Measurements from ENCODE around the gene COPS9.

Gene COPS9

DNA sequence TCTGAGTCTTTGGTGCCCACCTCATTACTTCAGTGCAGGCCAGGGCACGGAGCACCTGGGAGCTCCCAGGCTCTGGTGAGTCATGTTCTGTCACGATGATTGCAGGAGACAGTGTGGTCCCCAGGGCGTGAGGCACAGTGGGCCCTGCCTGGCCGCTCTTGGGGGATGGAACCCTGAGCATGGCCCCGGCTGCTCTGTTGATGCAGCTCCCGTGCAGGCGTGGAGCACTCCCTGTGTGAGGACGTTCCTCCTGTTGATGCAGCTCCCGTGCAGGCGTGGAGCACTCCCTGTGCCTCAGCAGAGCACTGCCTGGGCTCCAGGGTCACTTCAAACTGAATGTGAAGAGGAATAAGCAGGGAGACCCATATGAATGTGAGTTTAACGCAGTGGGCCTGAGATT, 30.1 kb downstream of the COPS9 start:
- DNase-seq = no peak

DNA sequence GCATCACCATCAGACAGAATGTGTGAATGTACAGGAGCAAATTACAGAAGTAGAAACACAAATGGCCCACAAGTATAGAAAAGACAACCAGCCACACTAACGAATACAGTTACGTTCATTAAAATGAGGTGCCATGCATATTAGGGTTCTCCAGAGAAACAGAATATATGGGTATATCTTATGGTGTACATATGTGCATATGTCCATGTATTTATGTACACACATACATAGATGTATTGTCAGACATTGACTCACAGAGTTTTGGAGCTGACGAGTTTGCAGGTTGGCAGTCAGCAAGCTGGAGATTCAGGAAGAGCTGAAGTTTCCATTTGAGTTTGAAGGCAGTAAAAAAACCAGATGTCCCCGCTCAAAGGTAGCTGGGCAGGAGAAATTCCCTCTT, 33.0 kb downstream of the COPS9 start:
- DNase-seq = no peak

DNA sequence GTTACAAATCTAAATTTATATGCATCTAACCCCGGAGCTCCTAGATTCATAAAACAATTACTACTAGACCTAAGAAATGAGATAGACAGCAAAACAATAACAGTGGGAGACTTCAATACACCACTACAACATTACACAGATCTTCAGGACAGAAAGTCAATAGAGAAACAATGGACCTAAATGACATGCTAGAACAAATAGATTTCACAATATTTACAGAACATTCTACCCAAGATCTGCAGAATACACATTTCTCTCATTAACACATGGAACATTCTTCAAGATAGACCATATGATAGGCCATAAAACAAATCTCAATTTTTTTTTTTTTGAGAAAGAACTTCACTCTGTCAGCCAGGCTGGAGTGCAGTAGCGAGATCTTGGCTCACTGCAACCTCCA, 37.8 kb downstream of the COPS9 start:
- DNase-seq = no peak

DNA sequence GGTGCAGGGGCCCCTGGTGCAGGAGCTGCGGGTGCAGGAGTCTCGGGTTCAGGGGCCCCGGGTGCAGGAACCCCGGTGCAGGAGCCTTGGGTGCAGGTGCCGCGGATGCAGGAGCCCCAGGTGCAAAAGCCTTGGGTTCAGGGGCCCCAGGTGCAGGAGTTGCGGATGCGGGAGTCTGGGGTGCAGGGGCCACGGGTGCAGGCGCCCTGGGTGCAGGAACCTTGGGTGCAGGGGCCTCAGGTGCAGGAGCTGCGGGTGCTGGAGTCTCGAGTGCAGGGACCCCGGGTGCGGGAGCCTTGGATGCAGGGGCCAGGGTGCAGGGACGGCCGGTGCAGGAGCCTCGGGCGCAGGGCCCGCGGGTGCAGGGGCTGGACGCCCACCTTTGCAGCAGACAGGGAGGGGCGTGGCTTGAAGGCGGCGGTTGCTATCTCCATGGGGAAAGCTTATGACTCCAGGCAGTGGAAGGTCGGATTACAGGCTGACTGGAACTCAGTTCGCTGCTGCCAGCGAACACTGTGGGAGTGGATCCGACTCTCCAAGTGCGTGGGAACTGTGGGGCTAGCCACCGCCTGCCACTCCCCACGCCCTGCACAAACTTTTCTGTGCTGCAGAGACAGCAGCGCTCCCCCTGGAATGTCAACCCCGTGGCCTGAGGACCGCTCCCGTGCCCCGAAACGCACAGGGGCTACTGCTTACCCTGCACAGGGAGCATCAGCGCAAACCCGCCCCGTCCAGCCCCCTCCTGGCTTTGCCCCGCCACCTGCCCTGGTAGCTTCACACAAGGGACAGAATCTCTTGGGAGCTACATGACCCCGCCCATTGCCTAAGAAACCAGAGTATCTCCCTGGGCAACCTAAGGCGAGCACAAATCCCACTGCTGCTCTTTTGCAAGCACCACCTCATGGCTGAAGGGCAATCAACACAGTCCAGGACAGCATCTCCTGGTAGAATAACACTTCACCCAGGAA, 40.3 kb downstream of the COPS9 start:
- DNase-seq = no peak

DNA sequence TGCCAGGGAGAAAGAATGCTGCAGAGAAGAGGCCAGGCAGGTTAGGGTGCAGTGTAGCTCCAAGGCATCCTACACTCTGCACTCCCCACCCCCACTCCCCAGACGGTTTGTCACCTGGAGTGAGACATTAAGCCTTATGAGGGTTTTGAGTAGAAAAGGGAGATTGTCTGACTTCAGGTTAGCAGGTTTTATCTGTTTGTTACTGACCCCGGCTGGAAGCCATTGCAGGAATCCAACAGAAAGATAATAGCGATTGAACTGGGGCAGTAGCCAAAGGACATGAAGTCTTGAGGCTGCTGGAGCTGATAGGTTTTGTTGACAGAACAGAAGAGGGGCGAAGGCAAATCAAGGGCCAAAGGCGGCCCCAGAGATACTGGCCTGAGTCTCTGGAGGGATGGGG, 46.8 kb downstream of the COPS9 start:
- no peak for DNase-seq

DNA sequence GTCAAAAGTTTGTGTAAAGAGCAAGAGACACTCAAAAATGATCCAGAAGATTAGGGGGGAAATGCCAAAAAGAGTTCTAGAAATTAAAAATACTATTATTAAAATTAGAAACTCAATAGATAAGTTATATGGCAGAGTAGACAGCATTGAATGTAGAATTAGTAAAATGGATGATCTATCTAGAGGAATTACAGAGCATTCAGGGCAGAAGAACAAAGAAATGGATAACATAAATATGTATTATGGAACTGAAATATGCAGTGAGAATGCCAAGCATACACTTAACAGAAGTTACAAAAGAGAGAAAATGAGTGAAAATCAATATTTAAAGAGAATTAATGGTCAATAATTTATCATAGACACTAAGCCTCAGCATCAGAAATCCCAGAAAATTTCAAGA, 49.5 kb downstream of the COPS9 start:
- DNase-seq = no peak

Measured in activated CD4-positive, alpha-beta T cell treated with anti-CD3 and anti-CD28 coated beads for 1 hour (primary cell).